Gastrocnemius medialis (tissue), 4 donors: ENCODE measurements around the gene PTN. TPM values are rescaled to one million over a fixed set of nuclear protein-coding genes. Genes with fewer than 3 reads are reported as not detected.

Experiments used
- ATAC-seq, 2 donors: fragments of 150-250 bp; one replicate each; pipeline ENCODE4 v1.9.1; 2016
- DNase-seq, 2 donors: peaks; one replicate each; pipeline ENCODE4 v3.0.0-alpha.2; 2019
- H3K27ac ChIP-seq, 4 donors: fragments of 200-600 bp; sonication (generic); 1 replicate in 1 of 4; 2 replicates in 3 of 4; pipeline ENCODE4 v1.5.1; 2016 to 2018; ENCODE audit warnings: mild to moderate bottlenecking in 2 of 4, moderate library complexity in 1 of 4
- H3K27me3 ChIP-seq, 3 donors: fragments of 200-600 bp; sonication (generic) in 2 of 3; 1 replicate in 1 of 3; 2 replicates in 2 of 3; pipeline versions ENCODE4 v1.5.1 to v1.6.0; 2016 to 2019; ENCODE audit warnings: mild to moderate bottlenecking in 1 of 3, moderate library complexity in 1 of 3
- H3K36me3 ChIP-seq, 2 donors: fragments of 200-600 bp; sonication (generic) in 1 of 2; one replicate each; pipeline ENCODE4 v1.5.1; 2017 to 2018
- H3K4me1 ChIP-seq, 2 donors: fragments of 200-600 bp; sonication (generic) in 1 of 2; one replicate each; pipeline ENCODE4 v1.5.1; 2016 to 2017; ENCODE audit warnings: mild to moderate bottlenecking in 2 of 2
- H3K4me3 ChIP-seq, 4 donors: fragments of 200-600 bp; sonication (generic) in 3 of 4; 1 replicate in 1 of 4; 2 replicates in 3 of 4; pipeline ENCODE4 v1.5.1; 2016 to 2019; ENCODE audit warnings: mild to moderate bottlenecking in 2 of 4
- H3K9me3 ChIP-seq, 3 donors: fragments of 200-600 bp; sonication (generic) in 2 of 3; 1 replicate in 1 of 3; 2 replicates in 2 of 3; pipeline ENCODE4 v1.5.1; 2016 to 2019
- POLR2A ChIP-seq, 2 donors: fragments of 450-650 bp; IDR thresholded peaks; one replicate each; pipeline ENCODE4 v1.6.1; 2017; ENCODE audit warnings: antibody characterized with exemption in 2 of 2, mild to moderate bottlenecking in 2 of 2, moderate library complexity in 2 of 2
- in situ Hi-C, 4 donors: fragments of 200-750 bp; cut with MboI; loops; one replicate each; pipeline versions ENCODE4 v1.15.0 to v1.8.0; 2017; ENCODE audit warnings: low sequenced_read_pairs in 4 of 4
- intact Hi-C: fragments of 100-400 bp; cut with DNase I; formaldehyde crosslinking; loops from one replicate; pipeline ENCODE4 v1.15.1; 2023; ENCODE audit warnings: low total_unique reads
- total RNA-seq, 4 donors: library from RNA; depleted of rRNA; stranded (reverse); fragments of >200 nt; gene quantifications; one replicate each; pipeline versions ENCODE4 v1.1.0 to v1.2.3, GENCODE V29; 2016
- TF ChIP-seq, protein P1 (sequence below), 5 experiments: fragments of 450-650 bp in 3 of 5; fragments of 200-600 bp in 2 of 5; sonication (generic) in 2 of 5; IDR thresholded peaks in 4 of 5; conservative IDR thresholded peaks in 1 of 5; 1 replicate in 4 of 5; 2 replicates in 1 of 5; pipeline ENCODE4 v1.5.1; 2016 to 2019; ENCODE audit warnings: antibody characterized with exemption in 5 of 5, mild to moderate bottlenecking in 3 of 5, moderate library complexity in 3 of 5

The PTN gene
- total RNA-seq, 4 donors from 2014 or later, result 0.29 to 0.87 (median 0.46) TPM; not detected in 1

DNA sequence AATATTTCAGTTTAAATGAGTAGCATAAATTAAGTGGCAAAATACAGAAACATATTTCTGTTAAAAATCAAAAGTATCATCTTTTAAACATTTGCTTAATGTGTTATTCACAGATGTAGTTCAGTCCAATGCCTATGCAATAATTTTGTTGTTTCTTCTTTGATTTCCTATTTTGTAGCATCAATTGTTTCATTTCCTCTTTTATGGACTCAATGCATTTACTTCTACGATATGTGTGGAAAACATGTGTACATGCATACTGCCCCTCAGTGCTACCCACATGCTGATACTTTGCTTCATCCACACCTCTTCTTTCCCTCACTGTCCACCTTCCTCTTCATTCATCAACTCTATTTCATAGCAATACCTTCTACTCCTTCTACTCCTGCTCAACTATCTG is 108.1 kb downstream of the PTN start:
- H3K36me3 ChIP-seq, result no peaks in the 10 kb centered on the region
- intact Hi-C loops, result no loop called here
- H3K4me3 ChIP-seq, result no peak overlapping the region
- ATAC-seq, result no peak
- no peaks in the 10 kb centered on the region for H3K4me1 ChIP-seq
- in situ Hi-C loops, result no loop called here
- TF ChIP-seq, protein P1, sequence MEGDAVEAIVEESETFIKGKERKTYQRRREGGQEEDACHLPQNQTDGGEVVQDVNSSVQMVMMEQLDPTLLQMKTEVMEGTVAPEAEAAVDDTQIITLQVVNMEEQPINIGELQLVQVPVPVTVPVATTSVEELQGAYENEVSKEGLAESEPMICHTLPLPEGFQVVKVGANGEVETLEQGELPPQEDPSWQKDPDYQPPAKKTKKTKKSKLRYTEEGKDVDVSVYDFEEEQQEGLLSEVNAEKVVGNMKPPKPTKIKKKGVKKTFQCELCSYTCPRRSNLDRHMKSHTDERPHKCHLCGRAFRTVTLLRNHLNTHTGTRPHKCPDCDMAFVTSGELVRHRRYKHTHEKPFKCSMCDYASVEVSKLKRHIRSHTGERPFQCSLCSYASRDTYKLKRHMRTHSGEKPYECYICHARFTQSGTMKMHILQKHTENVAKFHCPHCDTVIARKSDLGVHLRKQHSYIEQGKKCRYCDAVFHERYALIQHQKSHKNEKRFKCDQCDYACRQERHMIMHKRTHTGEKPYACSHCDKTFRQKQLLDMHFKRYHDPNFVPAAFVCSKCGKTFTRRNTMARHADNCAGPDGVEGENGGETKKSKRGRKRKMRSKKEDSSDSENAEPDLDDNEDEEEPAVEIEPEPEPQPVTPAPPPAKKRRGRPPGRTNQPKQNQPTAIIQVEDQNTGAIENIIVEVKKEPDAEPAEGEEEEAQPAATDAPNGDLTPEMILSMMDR (IDR thresholded peaks at IDR 0.05 in 4 of 5, conservative IDR thresholded peaks at IDR 0.05 in 1 of 5), result no peak
- no peak for TF ChIP-seq POLR2A (IDR thresholded peaks at IDR 0.05)
- no peak overlapping the region for H3K27ac ChIP-seq
- no peak for DNase-seq
- H3K9me3 ChIP-seq, result no peaks in the 10 kb centered on the region
- H3K27me3 ChIP-seq, result no peaks in the 10 kb centered on the region

DNA sequence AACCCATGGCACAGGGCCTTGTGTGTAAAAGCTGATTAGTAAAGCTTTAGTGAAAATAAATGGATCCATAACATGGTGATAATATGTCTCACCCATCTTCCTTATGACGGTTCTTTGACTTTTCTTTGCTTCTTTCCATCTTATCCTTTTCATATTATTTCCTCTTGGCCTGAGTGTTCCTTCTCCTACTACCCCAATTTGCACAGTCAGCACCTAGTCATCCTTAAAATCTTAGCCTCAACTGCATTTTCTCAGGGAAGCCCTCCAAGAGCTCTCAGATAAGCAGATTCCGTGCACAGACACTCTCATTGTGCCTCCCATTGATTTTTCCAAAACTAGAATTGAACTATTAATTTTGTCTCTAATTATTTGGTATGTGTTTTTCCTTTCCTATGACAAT is 112.4 kb downstream of the PTN start:
- Histone ChIP-seq H3K9me3 (no peaks in the 10 kb centered on the region), H3K36me3 (no peaks in the 10 kb centered on the region), H3K4me3 (no peak overlapping the region), H3K27ac (no peak overlapping the region), H3K4me1 (no peaks in the 10 kb centered on the region), H3K27me3 (no peaks in the 10 kb centered on the region)
- DNase-seq (no peak), ATAC-seq (no peak)
- in situ Hi-C loops, result no loop called here
- TF ChIP-seq, protein P1 (IDR thresholded peaks at IDR 0.05 in 4 of 5, conservative IDR thresholded peaks at IDR 0.05 in 1 of 5), result no peak
- no peak for TF ChIP-seq POLR2A (IDR thresholded peaks at IDR 0.05)
- intact Hi-C loops, result no loop called here

DNA sequence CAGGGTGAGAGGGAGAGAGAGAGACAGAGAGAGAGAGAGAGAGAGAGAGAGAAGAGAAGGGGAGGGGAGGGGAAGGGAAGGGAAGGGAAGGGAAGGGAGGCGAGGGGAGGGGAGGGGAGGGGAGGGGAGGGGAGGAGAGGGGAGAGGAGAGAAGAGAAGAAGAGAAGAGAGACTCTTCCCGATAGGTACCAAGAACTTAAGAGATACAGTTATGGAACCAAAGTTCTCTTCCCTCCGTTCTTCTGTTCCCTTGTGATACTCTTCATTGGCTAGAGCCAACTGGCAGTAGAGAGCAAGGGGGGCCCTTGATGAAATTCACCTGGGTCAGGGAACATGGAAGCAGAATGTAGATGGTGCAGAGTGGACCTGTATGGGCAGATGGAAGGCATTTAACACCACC is 122.1 kb downstream of the PTN start:
- H3K27me3 ChIP-seq, result no peaks in the 10 kb centered on the region
- H3K9me3 ChIP-seq, result no peaks in the 10 kb centered on the region
- H3K4me3 ChIP-seq, result no peak overlapping the region
- intact Hi-C loops, result no loop called here
- no peak overlapping the region for H3K27ac ChIP-seq
- no peaks in the 10 kb centered on the region for H3K36me3 ChIP-seq
- no peak for DNase-seq
- no peak for ATAC-seq
- in situ Hi-C loops, result no loop called here
- H3K4me1 ChIP-seq, result no peaks in the 10 kb centered on the region
- TF ChIP-seq POLR2A (IDR thresholded peaks at IDR 0.05), result no peak
- TF ChIP-seq, protein P1 (IDR thresholded peaks at IDR 0.05 in 4 of 5, conservative IDR thresholded peaks at IDR 0.05 in 1 of 5), result no peak

DNA sequence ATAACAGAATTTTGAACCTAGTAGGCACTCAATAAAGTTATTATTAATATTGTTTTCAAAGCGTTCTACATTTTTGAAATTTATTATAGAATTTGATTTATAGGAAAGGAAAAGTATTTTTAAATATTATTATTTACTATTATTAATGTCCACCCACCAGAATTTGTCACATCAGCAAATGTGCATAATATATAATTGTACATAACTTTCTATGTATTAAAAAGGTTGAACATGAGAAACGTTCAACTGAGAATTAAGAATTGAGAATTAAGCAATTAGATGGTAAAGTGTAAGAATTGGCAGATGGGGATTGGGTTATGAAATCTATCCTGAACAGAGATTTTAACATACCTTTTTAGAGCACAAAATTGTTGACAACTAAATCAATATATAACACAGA is 129.8 kb downstream of the PTN start:
- in situ Hi-C loops, result no loop called here
- ATAC-seq (no peak), DNase-seq (no peak)
- intact Hi-C loops, result no loop called here
- Histone ChIP-seq H3K27me3 (no peaks in the 10 kb centered on the region), H3K36me3 (no peaks in the 10 kb centered on the region), H3K9me3 (no peaks in the 10 kb centered on the region), H3K27ac (no peak overlapping the region), H3K4me1 (no peaks in the 10 kb centered on the region), H3K4me3 (no peak overlapping the region)
- TF ChIP-seq POLR2A (IDR thresholded peaks at IDR 0.05), result no peak
- TF ChIP-seq, protein P1 (IDR thresholded peaks at IDR 0.05 in 4 of 5, conservative IDR thresholded peaks at IDR 0.05 in 1 of 5), result no peak

DNA sequence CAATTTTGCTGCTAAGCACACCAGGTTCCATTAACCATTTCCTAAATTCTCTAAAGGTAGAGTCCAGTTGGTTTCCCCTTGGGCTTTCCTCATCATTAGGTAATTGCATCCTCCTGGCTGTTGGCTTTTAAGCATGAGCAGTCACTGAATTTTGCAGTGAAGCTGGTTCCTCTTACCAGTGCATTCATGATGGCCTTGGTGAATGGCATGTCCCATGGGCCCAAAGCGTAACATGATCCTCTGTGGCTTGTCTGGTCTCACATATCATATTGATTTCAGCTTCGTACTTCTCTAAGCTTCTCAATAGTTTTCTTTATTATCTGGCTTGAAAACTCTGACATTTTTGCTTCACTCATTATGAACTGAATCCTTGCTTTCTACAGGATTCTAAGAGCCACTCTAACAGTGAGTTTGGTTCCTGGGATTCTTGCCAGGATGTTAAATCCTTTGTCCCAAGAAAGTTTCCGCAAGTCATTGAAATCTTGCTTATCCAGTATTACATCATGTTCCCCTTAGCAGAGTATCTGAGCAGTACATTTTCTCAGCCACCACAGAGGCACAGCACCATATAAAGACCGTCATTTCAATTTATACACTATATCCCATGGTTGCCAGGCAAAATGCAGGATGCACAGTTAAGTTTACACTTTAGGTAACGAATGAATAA is 134.2 kb downstream of the PTN start:
- H3K36me3 ChIP-seq, result no peaks in the 10 kb centered on the region
- no peaks in the 10 kb centered on the region for H3K27me3 ChIP-seq
- no peak for ATAC-seq
- no peak overlapping the region for H3K27ac ChIP-seq
- no peaks in the 10 kb centered on the region for H3K4me1 ChIP-seq
- H3K9me3 ChIP-seq, result no peaks in the 10 kb centered on the region
- in situ Hi-C loops, result no loop called here
- intact Hi-C loops, result loop anchor here (1.0 kb wide), 1 partner anchor 20 kb away; no protein-coding TSS in a partner anchor
- DNase-seq, result no peak
- no peak for TF ChIP-seq POLR2A (IDR thresholded peaks at IDR 0.05)
- TF ChIP-seq, protein P1 (IDR thresholded peaks at IDR 0.05 in 4 of 5, conservative IDR thresholded peaks at IDR 0.05 in 1 of 5), result no peak
- H3K4me3 ChIP-seq, result no peak overlapping the region
